HCT116 (cell line): ENCODE results near the gene AGTRAP. TPM values are rescaled to one million over a fixed set of nuclear protein-coding genes. Genes with fewer than 3 reads are reported as not detected.

Experiments
- ATAC-seq: fragments of 200-7000 bp; cut with Tn5 transposase; 2 replicates; pipeline ENCODE4 v1.9.1; 2020; ENCODE audit warnings: mild to moderate bottlenecking, moderate library complexity
- BruUV-seq: library from RNA; stranded (reverse); fragments of 400-500 nt; replicated peaks from 2 replicates; lab custom pipeline; 2021; lab: Mats Ljungman, UMichigan
- CTCF ChIA-PET: fragments of 300-600 bp; sonication (Branson Sonifier 250); formaldehyde crosslinking; loops from one replicate; lab custom pipeline; 2021; ENCODE audit warnings: antibody characterized with exemption; lab: Charles Lee
- POLR2A ChIA-PET: fragments of 300-600, 350-600 bp; sonication (Branson Sonifier 250); formaldehyde crosslinking; loops from one replicate; lab custom pipeline; 2021; ENCODE audit warnings: antibody characterized with exemption; lab: Charles Lee
- RAD21 ChIA-PET, 2 experiments: fragments of 300-600 bp; sonication (Branson Sonifier 250); formaldehyde crosslinking; loops; one replicate each; lab custom pipeline; 2023; ENCODE audit warnings: low total read pairs in 2 of 2; ENCODE audit not compliant: uncharacterized antibody in 2 of 2, unreplicated experiment in 2 of 2, low non-redundant PET in 1 of 2; lab: Charles Lee
- DNase-seq: peaks from one replicate; pipeline ENCODE4 v3.0.0-alpha.2; 2010; ENCODE audit warnings: low read depth, low spot score
- H2AFZ ChIP-seq: fragments of 200-600 bp; shearing (Covaris generic), sonication (generic); 2 replicates; pipeline ENCODE4 v1.6.1; 2017; ENCODE audit warnings: low read depth, mixed run types, mixed read lengths, antibody characterized with exemption, low read length; ENCODE audit not compliant: poor library complexity, severe bottlenecking
- H3K27ac ChIP-seq: 2 replicates; pipeline ENCODE4 v1.5.1; 2012; ENCODE audit warnings: low read depth, low read length
- H3K27me3 ChIP-seq: fragments of 200-600 bp; sonication (generic); 2 replicates; pipeline ENCODE4 v1.6.1; 2016; ENCODE audit warnings: mixed run types, low read length, mixed read lengths; ENCODE audit not compliant: insufficient read depth
- H3K36me3 ChIP-seq, 2 experiments: fragments of 200-500 bp in 1 of 2; fragments of 200-600 bp in 1 of 2; sonication (Bioruptor generic) in 1 of 2; sonication (generic) in 1 of 2; 2 replicates each; pipeline versions ENCODE4 v1.5.1 to v1.6.1; 2014 to 2016; ENCODE audit warnings: low read length in 2 of 2, inconsistent platforms in 1 of 2, mixed read lengths in 1 of 2, mixed run types in 1 of 2; ENCODE audit not compliant: insufficient read depth in 2 of 2, control insufficient read depth in 1 of 2
- H3K4me1 ChIP-seq, 2 experiments: fragments of 200-600 bp in 1 of 2; sonication (generic) in 1 of 2; 2 replicates each; pipeline versions ENCODE4 v1.5.1 to v1.6.1; 2012 to 2017; ENCODE audit warnings: low read length in 2 of 2, inconsistent platforms in 1 of 2, mild to moderate bottlenecking in 1 of 2, mixed read lengths in 1 of 2, mixed run types in 1 of 2, moderate library complexity in 1 of 2; ENCODE audit not compliant: insufficient read depth in 2 of 2, control insufficient read depth in 1 of 2
- H3K4me2 ChIP-seq: fragments of 200-600 bp; sonication (generic); 2 replicates; pipeline ENCODE4 v1.6.1; 2017; ENCODE audit warnings: mixed run types, low read length, mixed read lengths
- H3K4me3 ChIP-seq, 2 experiments: fragments of 200-600 bp in 1 of 2; sonication (generic) in 1 of 2; replicated peaks in 1 of 2; 2 replicates each; pipeline ENCODE4 v1.5.1; 2011 to 2016; ENCODE audit warnings: low read length in 2 of 2, control low read depth in 1 of 2, low read depth in 1 of 2, mild to moderate bottlenecking in 1 of 2, mixed read lengths in 1 of 2, mixed run types in 1 of 2
- H3K79me2 ChIP-seq: fragments of 200-600 bp; sonication (generic); 2 replicates; pipeline ENCODE4 v1.6.1; 2017; ENCODE audit warnings: mild to moderate bottlenecking, mixed run types, low read length, moderate library complexity, mixed read lengths; ENCODE audit not compliant: insufficient read depth
- H3K9ac ChIP-seq: fragments of 200-600 bp; sonication (generic); 2 replicates; pipeline ENCODE4 v1.6.1; 2016; ENCODE audit warnings: low read length, mixed read lengths
- H3K9me2 ChIP-seq: fragments of 200-600 bp; sonication (generic), shearing (Covaris generic); 2 replicates; pipeline ENCODE4 v1.6.1; 2017; ENCODE audit warnings: mixed run types, mild to moderate bottlenecking, moderate library complexity; ENCODE audit not compliant: insufficient read depth
- H3K9me3 ChIP-seq, 2 experiments: fragments of 200-500 bp in 1 of 2; fragments of 200-600 bp in 1 of 2; sonication (Bioruptor generic) in 1 of 2; sonication (generic) in 1 of 2; 2 replicates each; pipeline ENCODE4 v1.6.1; 2014 to 2017; ENCODE audit warnings: low read length in 2 of 2, mixed read lengths in 2 of 2, inconsistent platforms in 1 of 2, low read depth in 1 of 2, mild to moderate bottlenecking in 1 of 2, mixed run types in 1 of 2, moderate library complexity in 1 of 2; ENCODE audit not compliant: control insufficient read depth in 1 of 2, insufficient read depth in 1 of 2
- H4K20me1 ChIP-seq: fragments of 200-600 bp; sonication (generic), shearing (Covaris generic); 2 replicates; pipeline ENCODE4 v1.6.1; 2017; ENCODE audit warnings: mixed run types, mild to moderate bottlenecking, moderate library complexity; ENCODE audit not compliant: insufficient read depth
- CBX3 ChIP-seq: IDR thresholded peaks from 2 replicates; pipeline ENCODE4 v1.6.1; 2012; ENCODE audit warnings: low read depth
- CEBPB ChIP-seq: IDR thresholded peaks from 2 replicates; pipeline ENCODE4 v1.6.1; 2012; ENCODE audit warnings: low read depth
- EZH2phosphoT487 ChIP-seq: fragments of 200-600 bp; IDR thresholded peaks from 2 replicates; pipeline ENCODE4 v1.6.1; 2018; ENCODE audit warnings: antibody characterized with exemption, borderline replicate concordance
- FOSL1 ChIP-seq: IDR thresholded peaks from 2 replicates; pipeline ENCODE4 v1.6.1; 2012; ENCODE audit warnings: low read depth
- JUND ChIP-seq: IDR thresholded peaks from 2 replicates; pipeline ENCODE4 v1.6.1; 2012
- POLR2AphosphoS5 ChIP-seq: IDR thresholded peaks from 2 replicates; pipeline ENCODE4 v1.6.1; 2011; ENCODE audit warnings: mild to moderate bottlenecking, low read depth, low read length, moderate library complexity
- RAD21 ChIP-seq: IDR thresholded peaks from 2 replicates; pipeline ENCODE4 v1.6.1; 2012; ENCODE audit warnings: low read depth, mild to moderate bottlenecking
- SIN3A ChIP-seq: IDR thresholded peaks from 2 replicates; pipeline ENCODE4 v1.6.1; 2012; ENCODE audit warnings: low read depth
- SP1 ChIP-seq: IDR thresholded peaks from 2 replicates; pipeline ENCODE4 v1.6.1; 2012; ENCODE audit warnings: low read depth
- YY1 ChIP-seq: IDR thresholded peaks from 2 replicates; pipeline ENCODE4 v1.6.1; 2011; ENCODE audit warnings: low read length, low read depth, moderate library complexity, mild to moderate bottlenecking; ENCODE audit not compliant: insufficient replicate concordance; ENCODE audit errors: extremely low read depth
- ZFX ChIP-seq: fragments of 450-650 bp; IDR thresholded peaks from 2 replicates; pipeline ENCODE4 v1.6.1; 2017
- intact Hi-C: fragments of 100-400 bp; cut with micrococcal nuclease; formaldehyde crosslinking; loops from 2 replicates; pipeline ENCODE4 v1.10.0; 2022
- total RNA-seq: library from RNA; stranded (reverse); gene quantifications from one replicate; pipeline ENCODE4 v1.2.1, GENCODE V29; 2021; ENCODE audit not compliant: unreplicated experiment
- TF ChIP-seq, protein P1 (sequence below): IDR thresholded peaks from 2 replicates; pipeline ENCODE4 v1.6.1; 2012
- TF ChIP-seq, protein P2 (sequence below), 3 experiments: fragments of 200-600 bp in 1 of 3; sonication (generic) in 1 of 3; IDR thresholded peaks in 2 of 3; conservative IDR thresholded peaks in 1 of 3; 2 replicates each; pipeline ENCODE4 v1.5.1; 2012 to 2017; ENCODE audit warnings: low read depth in 2 of 3, low read length in 2 of 3, antibody characterized with exemption in 1 of 3, borderline replicate concordance in 1 of 3, control low read depth in 1 of 3, mild to moderate bottlenecking in 1 of 3, mixed read lengths in 1 of 3, mixed run types in 1 of 3, moderate library complexity in 1 of 3; ENCODE audit not compliant: insufficient read depth in 1 of 3

The AGTRAP gene
- total RNA-seq, 1 experiment from 2014 or later: 49.0 TPM

DNA sequence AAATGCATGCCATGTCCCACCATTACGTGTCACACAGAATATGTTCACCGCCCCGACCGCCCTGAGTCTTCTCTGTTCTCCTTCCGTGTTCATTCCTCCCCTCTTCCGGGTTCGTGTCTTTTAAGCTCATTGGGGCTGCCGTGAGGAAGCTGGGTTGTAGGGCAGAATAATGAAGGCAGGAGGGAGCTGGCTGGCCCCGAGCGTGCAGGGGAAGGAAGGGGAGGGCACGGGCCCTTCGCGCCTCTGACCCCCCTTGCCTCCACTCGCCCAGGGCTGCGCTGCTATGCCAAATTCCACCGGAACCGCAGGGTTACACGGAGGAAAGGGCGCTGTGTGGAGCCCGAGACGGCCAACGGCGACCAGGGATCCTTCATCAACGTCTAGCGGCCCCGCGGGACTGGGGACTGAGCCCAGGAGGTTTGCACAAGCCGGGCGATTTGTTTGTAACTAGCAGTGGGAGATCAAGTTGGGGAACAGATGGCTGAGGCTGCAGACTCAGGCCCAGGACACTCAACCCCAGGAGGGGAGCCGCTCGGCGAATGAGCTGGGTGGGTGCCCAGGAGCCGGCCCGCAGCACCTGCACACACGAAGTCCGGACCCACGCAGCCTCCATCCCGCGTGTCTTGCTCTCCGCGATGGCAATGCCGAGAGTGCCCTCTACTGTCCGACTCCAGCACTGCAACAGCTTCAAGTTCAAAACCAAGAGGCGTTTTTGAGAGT is 16.5 kb upstream of the AGTRAP start:
- peak; percentile 78 for ATAC-seq
- H3K27ac ChIP-seq: no peak overlapping the region
- no peak for DNase-seq
- RAD21 ChIA-PET: interaction anchor here (0.6 to 1.9 kb wide), 5 partner anchors 29 to 69 kb away, joined by 3 to 10 read pairs (median 4); partner anchors contain the start of gene FBXO6 (in 1 of the 2)
- peaks cover 0 to 16% of the 10 kb centered on the region in 2 experiments; a peak in 2 of 4 replicates for H3K4me1 ChIP-seq
- no peaks in the 10 kb centered on the region for H3K79me2 ChIP-seq
- no peaks in the 10 kb centered on the region for H3K9me2 ChIP-seq
- H2AFZ ChIP-seq: peak overlapping the region; percentile 78
- no peak overlapping the region for H3K4me3 ChIP-seq
- no peaks in the 10 kb centered on the region for H3K9me3 ChIP-seq
- BruUV-seq: no TSS peak
- POLR2A ChIA-PET: interaction anchor here (1.4 kb wide), 1 partner anchor 55 kb away, joined by 6 read pairs; the partner anchor contains the start of gene FBXO6
- no peak overlapping the region for H3K9ac ChIP-seq
- no peaks in the 10 kb centered on the region for H4K20me1 ChIP-seq
- CTCF ChIA-PET: interaction anchor here (0.7 to 1.6 kb wide), 9 partner anchors 8 to 74 kb away, joined by 3 to 17 read pairs (median 6); partner anchors contain the start of genes FBXO6 and MAD2L2
- TF ChIP-seq CBX3: no peak
- no peak for TF ChIP-seq POLR2AphosphoS5
- no peak for TF ChIP-seq SIN3A
- TF ChIP-seq ZFX: no peak
- TF ChIP-seq FOSL1: no peak
- no peak for TF ChIP-seq EZH2phosphoT487
- no peak for TF ChIP-seq SP1
- TF ChIP-seq RAD21: peak; percentile 99
- no peak for TF ChIP-seq CEBPB
- TF ChIP-seq JUND: no peak
- TF ChIP-seq YY1: no peak
- TF ChIP-seq, protein P1, sequence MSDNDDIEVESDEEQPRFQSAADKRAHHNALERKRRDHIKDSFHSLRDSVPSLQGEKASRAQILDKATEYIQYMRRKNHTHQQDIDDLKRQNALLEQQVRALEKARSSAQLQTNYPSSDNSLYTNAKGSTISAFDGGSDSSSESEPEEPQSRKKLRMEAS: peak; percentile 66
- TF ChIP-seq, protein P2, sequence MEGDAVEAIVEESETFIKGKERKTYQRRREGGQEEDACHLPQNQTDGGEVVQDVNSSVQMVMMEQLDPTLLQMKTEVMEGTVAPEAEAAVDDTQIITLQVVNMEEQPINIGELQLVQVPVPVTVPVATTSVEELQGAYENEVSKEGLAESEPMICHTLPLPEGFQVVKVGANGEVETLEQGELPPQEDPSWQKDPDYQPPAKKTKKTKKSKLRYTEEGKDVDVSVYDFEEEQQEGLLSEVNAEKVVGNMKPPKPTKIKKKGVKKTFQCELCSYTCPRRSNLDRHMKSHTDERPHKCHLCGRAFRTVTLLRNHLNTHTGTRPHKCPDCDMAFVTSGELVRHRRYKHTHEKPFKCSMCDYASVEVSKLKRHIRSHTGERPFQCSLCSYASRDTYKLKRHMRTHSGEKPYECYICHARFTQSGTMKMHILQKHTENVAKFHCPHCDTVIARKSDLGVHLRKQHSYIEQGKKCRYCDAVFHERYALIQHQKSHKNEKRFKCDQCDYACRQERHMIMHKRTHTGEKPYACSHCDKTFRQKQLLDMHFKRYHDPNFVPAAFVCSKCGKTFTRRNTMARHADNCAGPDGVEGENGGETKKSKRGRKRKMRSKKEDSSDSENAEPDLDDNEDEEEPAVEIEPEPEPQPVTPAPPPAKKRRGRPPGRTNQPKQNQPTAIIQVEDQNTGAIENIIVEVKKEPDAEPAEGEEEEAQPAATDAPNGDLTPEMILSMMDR (IDR thresholded peaks at IDR 0.05 in 2 of 3, conservative IDR thresholded peaks at IDR 0.05 in 1 of 3; ENCODE audit: borderline replicate concordance in 1 of 3, insufficient read depth in 1 of 3, low read depth in 2 of 3, low read length in 2 of 3): peak; percentile 91 to 98 (median 97)
- intact Hi-C loops: loop anchor here (2.0 to 5.0 kb wide), 2 partner anchors 67 to 682 kb away; no protein-coding TSS in a partner anchor
- H3K27me3 ChIP-seq: no peaks in the 10 kb centered on the region
- H3K36me3 ChIP-seq: no peaks in the 10 kb centered on the region
- peak overlapping the region; percentile 51 for H3K4me2 ChIP-seq
